C4-2B (cell line): ENCODE results near the gene MT1M.

Experiments used
- ZFX ChIP-seq: fragments of 450-650 bp; IDR thresholded peaks from 2 replicates; pipeline ENCODE4 v1.6.1; 2017
- TF ChIP-seq, protein P1 (sequence below): fragments of 450-650 bp; conservative IDR thresholded peaks from 2 replicates; pipeline ENCODE4 v1.5.1; 2017; ENCODE audit warnings: mild to moderate bottlenecking

DNA sequence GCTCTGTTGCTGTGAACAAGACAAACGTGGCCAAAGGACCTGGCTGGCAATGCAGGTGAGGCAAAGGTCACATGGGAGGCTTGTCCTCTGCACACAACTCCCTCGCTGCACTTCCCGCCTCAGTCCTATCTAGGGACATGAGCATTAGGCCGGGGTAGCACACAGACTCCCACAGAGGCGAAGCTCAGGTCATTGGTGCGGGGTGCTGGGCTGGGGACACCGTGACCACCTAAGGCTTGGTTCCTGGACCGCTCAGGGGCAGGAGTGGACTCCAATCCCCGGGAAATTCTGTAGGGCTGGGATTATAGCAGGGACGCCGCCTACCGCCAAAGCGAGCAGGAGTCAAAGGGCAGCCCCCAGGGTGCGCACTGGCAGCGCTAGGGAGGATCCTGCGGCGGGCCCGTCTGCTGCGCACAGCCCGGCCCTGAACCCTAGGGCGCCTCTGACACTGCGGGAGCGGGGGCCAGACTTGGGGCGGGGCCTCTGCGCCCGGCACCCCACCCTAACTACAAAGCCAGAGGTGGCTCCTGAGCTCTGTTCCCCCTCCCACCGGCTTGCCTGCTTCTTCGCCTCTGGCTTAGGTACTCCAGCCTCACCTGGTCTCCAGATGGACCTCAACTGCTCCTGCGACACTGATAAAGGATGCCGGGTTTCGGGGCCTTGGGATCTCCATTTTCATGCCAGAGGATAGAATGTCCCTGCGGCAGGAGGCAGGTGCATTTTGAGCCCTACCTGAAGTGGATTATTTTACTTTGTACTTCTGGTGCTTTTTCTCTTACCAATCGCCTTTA, 15.4 kb downstream of the MT1M start:
- TF ChIP-seq, protein P1, sequence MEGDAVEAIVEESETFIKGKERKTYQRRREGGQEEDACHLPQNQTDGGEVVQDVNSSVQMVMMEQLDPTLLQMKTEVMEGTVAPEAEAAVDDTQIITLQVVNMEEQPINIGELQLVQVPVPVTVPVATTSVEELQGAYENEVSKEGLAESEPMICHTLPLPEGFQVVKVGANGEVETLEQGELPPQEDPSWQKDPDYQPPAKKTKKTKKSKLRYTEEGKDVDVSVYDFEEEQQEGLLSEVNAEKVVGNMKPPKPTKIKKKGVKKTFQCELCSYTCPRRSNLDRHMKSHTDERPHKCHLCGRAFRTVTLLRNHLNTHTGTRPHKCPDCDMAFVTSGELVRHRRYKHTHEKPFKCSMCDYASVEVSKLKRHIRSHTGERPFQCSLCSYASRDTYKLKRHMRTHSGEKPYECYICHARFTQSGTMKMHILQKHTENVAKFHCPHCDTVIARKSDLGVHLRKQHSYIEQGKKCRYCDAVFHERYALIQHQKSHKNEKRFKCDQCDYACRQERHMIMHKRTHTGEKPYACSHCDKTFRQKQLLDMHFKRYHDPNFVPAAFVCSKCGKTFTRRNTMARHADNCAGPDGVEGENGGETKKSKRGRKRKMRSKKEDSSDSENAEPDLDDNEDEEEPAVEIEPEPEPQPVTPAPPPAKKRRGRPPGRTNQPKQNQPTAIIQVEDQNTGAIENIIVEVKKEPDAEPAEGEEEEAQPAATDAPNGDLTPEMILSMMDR, result no peak
- no peak for TF ChIP-seq ZFX
